Activated naive CD8-positive, alpha-beta T cell (primary cell): ENCODE data around the gene CACNG4.

Experiments
- H3K27ac Mint-ChIP-seq: one replicate; pipeline ENCODE4 v1.8.0; 2021; ENCODE audit warnings: mixed read lengths
- H3K27me3 Mint-ChIP-seq: one replicate; pipeline ENCODE4 v1.8.0; 2021; ENCODE audit warnings: mixed read lengths
- H3K36me3 Mint-ChIP-seq: one replicate; pipeline ENCODE4 v1.8.0; 2021; ENCODE audit warnings: mixed read lengths
- H3K4me1 Mint-ChIP-seq: one replicate; pipeline ENCODE4 v1.8.0; 2021; ENCODE audit warnings: low read depth, mixed read lengths
- H3K4me3 Mint-ChIP-seq: one replicate; pipeline ENCODE4 v1.8.0; 2021; ENCODE audit warnings: mild to moderate bottlenecking, mixed read lengths
- H3K9me3 Mint-ChIP-seq: one replicate; pipeline ENCODE4 v1.8.0; 2021; ENCODE audit warnings: low read depth, mixed read lengths

Gene CACNG4

DNA sequence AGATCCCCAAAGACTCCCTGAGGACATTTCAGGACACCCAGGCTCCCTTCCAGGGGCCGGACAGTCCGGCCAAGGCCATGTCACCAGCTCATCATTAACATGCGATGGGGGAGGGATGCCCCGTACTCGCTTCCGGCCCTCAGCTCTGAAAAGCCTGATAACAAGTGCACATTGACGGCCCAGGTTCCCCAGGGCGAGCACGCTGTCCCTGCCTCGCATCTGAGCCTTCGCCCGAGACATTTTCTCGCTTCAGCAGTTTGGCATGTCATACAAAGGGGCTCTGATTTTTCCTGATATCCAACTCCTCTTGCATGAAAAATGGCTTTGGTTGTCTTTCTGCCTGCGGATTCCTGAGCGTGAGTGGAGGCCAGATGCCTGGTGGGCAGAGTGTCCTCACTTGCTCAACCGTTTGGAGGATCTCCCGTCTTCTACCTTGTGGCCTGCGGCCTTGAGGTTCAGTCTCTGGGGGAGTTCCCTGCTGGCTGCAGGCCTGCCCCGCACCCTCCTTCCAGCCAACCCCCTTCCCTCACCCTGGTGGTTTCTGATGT, 14.1 kb downstream of the CACNG4 start:
- H3K4me1 Mint-ChIP-seq, result no peaks in the 10 kb centered on the region
- H3K4me3 Mint-ChIP-seq, result no peak overlapping the region
- peaks cover 14% of the 10 kb centered on the region for H3K27me3 Mint-ChIP-seq
- no peaks in the 10 kb centered on the region for H3K9me3 Mint-ChIP-seq
- H3K36me3 Mint-ChIP-seq, result no peaks in the 10 kb centered on the region
- no peak overlapping the region for H3K27ac Mint-ChIP-seq

DNA sequence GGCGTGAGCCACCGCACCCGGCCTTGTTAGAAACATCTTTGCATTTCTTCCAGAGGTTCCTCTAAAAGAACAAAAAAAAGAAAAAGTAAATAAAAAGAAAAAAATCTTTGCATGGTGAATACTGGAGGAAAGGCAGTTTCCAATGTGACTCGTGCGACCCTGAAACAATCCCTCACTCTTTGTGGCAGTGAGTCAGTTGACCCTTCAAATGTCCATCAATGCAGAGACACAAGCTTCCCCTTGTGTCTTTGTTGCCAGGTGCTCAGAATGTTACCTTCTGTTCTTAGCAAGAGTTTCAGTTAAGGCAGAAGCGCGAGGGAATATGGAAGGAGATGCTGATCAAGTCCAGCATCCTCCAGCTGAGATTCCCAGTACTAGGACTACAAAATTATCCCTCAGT, 16.4 kb downstream of the CACNG4 start:
- Mint-ChIP-seq H3K9me3 (no peaks in the 10 kb centered on the region), H3K4me3 (no peak overlapping the region), H3K27ac (no peak overlapping the region), H3K4me1 (peaks cover 1% of the 10 kb centered on the region), H3K36me3 (no peaks in the 10 kb centered on the region), H3K27me3 (peaks cover 16% of the 10 kb centered on the region)

DNA sequence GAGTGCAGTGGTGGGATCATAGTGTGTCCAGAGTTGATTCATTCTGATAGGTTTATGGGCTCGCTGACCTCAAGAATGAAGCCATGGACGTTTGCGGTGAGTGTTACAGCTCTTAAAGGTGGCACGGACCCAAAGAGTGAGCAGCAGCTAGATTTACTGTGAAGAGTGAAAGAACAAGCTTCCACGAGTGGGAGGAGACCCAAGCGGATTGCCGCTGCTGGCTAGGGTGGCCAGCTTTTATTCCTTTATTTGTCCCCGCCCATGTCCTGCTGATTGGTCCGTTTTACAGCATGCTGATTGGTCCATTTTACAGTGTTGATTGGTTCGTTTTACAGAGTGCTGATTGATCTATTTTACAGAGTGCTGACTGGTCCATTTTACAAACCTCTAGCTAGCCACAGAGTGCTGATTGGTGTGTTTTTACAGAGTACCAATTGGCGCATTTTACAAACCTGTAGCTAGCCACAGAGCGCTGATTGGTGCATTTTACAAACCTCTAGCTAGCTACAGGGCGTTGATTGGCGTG, 17.5 kb downstream of the CACNG4 start:
- Mint-ChIP-seq H3K27me3 (peaks cover 12% of the 10 kb centered on the region), H3K4me3 (no peak overlapping the region), H3K36me3 (no peaks in the 10 kb centered on the region), H3K9me3 (no peaks in the 10 kb centered on the region), H3K4me1 (peaks cover 1% of the 10 kb centered on the region), H3K27ac (no peak overlapping the region)

DNA sequence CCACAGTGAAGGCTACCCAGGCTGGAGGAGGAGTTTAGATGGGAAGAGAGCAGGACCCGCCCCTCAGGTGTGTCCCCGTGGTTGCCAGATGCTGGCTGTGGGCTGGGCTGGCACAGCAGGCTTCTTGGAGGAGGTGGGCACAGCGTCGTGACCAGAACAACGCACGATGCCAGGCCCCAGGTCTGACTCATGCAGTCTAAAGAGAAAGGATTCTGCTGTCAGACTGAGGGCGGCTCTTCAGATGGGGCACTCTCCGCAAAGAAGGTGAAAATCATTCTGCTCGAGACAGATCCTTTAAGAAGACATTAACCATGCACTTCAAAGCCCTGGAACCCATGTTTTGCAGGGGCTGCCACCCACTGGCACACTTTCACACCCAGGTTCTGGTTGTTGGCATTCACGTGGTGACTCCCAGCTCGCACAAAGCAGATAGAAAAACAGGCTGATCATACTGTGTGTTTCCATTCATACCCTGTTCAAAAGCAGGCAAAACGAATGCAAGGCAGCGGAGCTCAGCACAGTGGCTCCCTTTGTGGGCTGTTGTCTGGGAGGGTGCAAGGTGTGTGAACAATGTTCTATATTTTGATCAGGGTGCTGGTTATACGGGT, 19.0 kb downstream of the CACNG4 start:
- Mint-ChIP-seq H3K4me1 (peaks cover 1% of the 10 kb centered on the region), H3K36me3 (no peaks in the 10 kb centered on the region), H3K27me3 (peaks cover 15% of the 10 kb centered on the region), H3K27ac (no peak overlapping the region), H3K4me3 (no peak overlapping the region), H3K9me3 (no peaks in the 10 kb centered on the region)

DNA sequence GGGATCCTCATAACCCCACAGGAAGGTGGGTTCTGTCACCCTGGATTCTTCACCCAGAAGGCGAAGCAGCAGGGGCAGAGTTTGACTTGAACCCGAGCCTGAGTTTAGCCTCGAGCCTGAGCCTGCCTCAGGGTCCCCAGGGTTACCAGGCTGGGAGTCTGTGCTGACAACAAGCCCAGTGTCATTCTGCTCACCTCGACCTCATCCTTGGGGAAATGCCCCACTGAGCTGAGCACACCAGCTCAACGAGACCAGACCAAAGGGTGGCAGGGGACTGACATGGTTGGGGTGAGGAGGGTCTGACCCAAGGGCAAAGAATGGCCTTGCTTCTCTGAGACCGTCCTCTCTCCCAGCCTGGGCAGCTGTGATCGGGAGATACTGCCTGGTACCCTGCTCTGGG, 20.2 kb downstream of the CACNG4 start:
- Mint-ChIP-seq H3K27ac (no peak overlapping the region), H3K4me3 (no peak overlapping the region), H3K27me3 (peaks cover 16% of the 10 kb centered on the region), H3K9me3 (no peaks in the 10 kb centered on the region), H3K4me1 (peaks cover 1% of the 10 kb centered on the region), H3K36me3 (no peaks in the 10 kb centered on the region)

DNA sequence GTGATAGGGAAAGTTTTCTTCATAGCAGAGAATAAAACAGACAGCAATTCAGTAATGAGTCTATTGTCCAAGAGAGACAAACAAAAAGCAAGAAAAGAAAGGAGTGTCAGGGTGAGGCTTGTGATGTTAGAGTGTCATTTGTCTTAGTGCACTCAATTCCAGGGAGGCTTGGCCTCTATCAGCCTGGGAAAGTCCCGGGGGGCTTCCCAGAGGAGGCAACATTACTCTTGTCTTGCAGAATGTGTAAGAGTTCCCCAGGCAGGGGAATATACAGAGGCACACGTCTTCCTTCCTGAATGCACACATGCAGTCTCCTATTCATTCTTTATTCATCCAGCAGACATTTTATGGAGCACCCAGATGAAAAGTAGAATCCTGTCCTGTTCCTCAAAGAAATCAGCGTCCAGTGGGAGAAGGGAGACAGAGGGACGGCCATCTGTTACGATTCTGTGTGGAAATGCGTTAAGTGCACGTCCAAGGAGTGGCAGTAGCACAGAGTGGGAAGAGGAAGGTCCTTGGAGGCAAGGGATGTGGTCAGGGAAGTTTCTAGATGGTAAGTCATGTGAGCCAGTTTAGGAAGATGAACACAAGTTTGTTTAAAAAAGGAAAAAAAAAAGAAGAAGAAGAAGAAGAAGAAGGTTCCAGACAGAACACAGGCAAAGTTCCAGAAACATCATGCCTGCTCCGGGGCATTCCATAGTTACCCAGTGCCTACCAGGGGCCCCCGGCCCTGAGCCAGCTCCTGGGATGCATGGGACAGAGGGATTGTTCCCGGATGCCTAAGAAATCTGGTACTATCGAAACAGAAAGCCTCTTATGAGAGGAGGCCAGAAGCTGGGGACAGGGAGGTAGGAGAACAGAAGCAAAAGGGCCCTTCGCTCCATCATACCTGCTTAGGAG, 21.1 kb downstream of the CACNG4 start:
- peaks cover 18% of the 10 kb centered on the region for H3K27me3 Mint-ChIP-seq
- no peaks in the 10 kb centered on the region for H3K36me3 Mint-ChIP-seq
- H3K4me3 Mint-ChIP-seq, result no peak overlapping the region
- no peak overlapping the region for H3K27ac Mint-ChIP-seq
- H3K4me1 Mint-ChIP-seq, result peaks cover 1% of the 10 kb centered on the region
- no peaks in the 10 kb centered on the region for H3K9me3 Mint-ChIP-seq

DNA sequence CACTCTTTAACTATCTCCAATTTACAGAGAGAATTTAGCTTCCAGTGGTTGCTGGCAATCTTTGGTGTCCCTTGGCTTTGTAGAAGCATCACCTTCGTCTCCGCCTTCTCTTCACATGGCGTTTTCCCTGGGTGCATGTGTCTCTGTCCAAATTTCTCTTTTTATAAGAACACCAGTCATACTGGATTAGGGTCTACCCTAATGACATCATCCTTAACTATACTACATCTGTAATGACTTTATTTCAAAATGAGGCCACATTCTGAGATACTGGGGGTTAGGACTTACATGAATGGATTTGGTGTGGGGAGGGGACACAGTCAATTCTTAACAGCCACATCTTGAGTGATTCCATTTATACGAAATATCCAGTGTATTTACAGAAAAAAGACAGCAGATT, 22.2 kb downstream of the CACNG4 start:
- no peaks in the 10 kb centered on the region for H3K36me3 Mint-ChIP-seq
- H3K4me1 Mint-ChIP-seq, result peaks cover 1% of the 10 kb centered on the region
- no peak overlapping the region for H3K4me3 Mint-ChIP-seq
- H3K9me3 Mint-ChIP-seq, result no peaks in the 10 kb centered on the region
- no peak overlapping the region for H3K27ac Mint-ChIP-seq
- peaks cover 18% of the 10 kb centered on the region for H3K27me3 Mint-ChIP-seq

DNA sequence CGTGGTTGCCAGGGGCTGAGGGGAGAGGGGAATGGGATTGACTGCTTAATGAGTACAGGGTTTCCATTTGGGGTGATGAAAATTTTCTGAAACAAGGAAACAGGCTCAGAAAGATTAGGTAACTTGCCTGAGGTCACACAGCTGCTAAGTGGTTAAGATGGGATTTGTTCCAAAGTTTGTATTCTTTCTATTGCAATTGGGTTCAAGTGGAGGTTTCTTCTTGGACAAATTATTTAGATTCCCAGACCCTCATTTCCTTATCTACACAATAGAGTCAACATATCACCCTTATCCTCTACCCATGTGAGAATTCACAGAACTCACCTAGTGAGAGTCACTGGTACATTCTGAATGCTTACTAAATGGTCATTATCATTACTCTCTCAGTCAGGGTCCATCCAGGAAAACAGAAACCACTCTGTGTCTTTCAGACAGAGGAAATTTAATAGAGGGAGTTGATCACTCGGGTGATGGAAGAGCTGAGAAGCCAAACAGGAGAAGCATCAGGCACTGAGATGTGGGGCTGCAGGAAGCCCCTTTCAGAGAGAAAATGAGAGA, 22.6 kb downstream of the CACNG4 start:
- no peak overlapping the region for H3K27ac Mint-ChIP-seq
- H3K27me3 Mint-ChIP-seq, result peaks cover 18% of the 10 kb centered on the region
- no peaks in the 10 kb centered on the region for H3K36me3 Mint-ChIP-seq
- H3K4me1 Mint-ChIP-seq, result peaks cover 1% of the 10 kb centered on the region
- H3K4me3 Mint-ChIP-seq, result no peak overlapping the region
- H3K9me3 Mint-ChIP-seq, result no peaks in the 10 kb centered on the region

DNA sequence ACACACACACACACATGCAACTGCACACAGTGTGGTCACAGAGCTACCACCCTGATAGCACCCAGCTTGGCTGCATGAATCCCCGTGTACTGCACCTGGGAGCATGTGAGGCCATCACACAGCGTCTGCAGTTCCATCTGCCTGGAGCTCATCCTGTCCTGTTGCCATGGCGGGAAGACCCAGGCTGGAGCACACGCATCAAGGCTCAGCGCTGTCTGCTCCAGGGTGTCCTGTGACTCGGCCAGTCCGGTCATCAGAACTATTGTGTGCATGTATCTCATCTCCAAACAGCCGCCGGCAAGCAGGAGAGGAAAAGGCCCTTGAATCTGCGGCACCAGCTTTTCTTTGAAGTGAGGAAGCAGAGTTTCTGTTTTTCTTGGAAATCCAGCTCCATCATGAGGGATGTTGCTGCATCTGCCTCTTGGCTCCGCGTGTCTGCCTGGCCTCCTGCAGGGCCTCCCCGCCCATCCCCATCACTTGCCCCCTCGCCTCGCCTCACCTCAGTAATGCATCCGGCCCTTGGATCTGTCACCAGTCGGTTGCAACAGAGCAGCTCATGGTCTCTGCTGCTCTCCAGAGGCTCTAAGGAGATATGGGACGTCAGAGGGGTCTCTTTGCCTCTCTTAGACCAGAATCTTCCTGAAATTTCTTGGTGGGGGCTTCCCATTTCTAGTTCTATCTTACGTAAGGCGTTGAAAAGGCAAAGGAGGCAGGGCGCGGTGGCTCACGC, 23.7 kb downstream of the CACNG4 start:
- H3K27ac Mint-ChIP-seq, result no peak overlapping the region
- peaks cover 1% of the 10 kb centered on the region for H3K4me1 Mint-ChIP-seq
- H3K4me3 Mint-ChIP-seq, result no peak overlapping the region
- no peaks in the 10 kb centered on the region for H3K36me3 Mint-ChIP-seq
- peaks cover 18% of the 10 kb centered on the region for H3K27me3 Mint-ChIP-seq
- H3K9me3 Mint-ChIP-seq, result no peaks in the 10 kb centered on the region

DNA sequence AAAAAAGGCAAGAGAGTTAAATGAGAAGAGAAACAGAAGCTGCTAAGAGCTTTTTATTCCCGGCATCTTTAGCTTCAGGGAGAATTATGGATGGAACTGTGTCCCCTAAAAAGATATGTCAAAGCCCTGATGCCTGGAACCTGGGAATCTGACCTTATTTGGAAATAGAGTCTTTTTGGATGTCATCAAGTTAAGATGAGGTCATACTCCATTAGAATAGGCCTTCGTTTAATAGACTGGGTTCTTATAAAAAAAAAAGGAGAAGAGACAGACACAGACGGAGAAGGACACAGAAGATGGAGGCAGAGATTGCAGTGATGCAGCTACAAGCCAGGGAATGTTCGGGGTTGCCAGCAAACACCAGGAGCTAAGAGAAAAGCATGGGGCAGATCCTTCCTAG, 24.6 kb downstream of the CACNG4 start:
- Mint-ChIP-seq H3K9me3 (no peaks in the 10 kb centered on the region), H3K4me3 (no peak overlapping the region), H3K27ac (no peak overlapping the region), H3K27me3 (peaks cover 18% of the 10 kb centered on the region), H3K4me1 (peaks cover 1% of the 10 kb centered on the region), H3K36me3 (no peaks in the 10 kb centered on the region)

DNA sequence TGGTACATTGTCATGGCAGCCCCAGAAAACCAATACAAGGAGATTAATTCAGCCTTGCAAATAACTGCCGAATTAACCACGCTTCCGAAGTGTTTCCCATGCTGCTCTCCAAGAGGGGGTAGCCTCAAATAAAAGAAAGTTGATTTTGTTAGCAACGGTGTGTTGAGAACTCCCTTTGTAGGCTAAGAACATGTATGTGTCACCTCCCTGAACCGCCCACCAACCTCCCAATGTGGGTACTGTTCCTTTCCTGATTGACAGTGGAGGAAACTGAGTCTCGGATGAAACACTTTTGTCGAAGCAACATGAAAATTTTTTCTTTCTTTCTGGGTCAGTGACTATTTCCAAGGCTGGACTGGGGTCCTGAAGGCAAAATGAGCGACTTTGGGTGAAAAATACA, 25.1 kb downstream of the CACNG4 start:
- H3K9me3 Mint-ChIP-seq, result no peaks in the 10 kb centered on the region
- peaks cover 1% of the 10 kb centered on the region for H3K4me1 Mint-ChIP-seq
- peaks cover 18% of the 10 kb centered on the region for H3K27me3 Mint-ChIP-seq
- H3K4me3 Mint-ChIP-seq, result no peak overlapping the region
- H3K27ac Mint-ChIP-seq, result no peak overlapping the region
- H3K36me3 Mint-ChIP-seq, result no peaks in the 10 kb centered on the region

DNA sequence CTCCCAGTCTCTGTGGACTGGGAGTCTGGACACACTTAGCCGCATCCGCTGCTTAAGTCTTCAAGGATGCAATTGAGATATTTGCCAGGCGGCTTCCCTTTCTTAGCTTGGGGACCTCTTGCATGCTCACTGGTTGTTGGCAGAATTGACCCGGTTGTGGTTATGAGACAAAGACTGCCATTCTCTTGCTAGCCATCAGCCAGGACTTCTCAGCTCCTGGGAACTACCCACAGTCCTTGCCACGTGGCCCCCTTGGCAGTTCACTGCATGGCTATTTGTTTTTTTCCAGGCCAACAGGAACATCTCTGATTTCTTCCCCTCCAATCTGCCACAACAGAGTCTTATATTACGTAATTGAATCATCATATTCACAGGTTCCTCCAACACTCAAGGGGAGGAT, 25.5 kb downstream of the CACNG4 start:
- Mint-ChIP-seq H3K4me3 (no peak overlapping the region), H3K4me1 (peaks cover 1% of the 10 kb centered on the region), H3K27me3 (peaks cover 18% of the 10 kb centered on the region), H3K9me3 (no peaks in the 10 kb centered on the region), H3K27ac (no peak overlapping the region), H3K36me3 (no peaks in the 10 kb centered on the region)

DNA sequence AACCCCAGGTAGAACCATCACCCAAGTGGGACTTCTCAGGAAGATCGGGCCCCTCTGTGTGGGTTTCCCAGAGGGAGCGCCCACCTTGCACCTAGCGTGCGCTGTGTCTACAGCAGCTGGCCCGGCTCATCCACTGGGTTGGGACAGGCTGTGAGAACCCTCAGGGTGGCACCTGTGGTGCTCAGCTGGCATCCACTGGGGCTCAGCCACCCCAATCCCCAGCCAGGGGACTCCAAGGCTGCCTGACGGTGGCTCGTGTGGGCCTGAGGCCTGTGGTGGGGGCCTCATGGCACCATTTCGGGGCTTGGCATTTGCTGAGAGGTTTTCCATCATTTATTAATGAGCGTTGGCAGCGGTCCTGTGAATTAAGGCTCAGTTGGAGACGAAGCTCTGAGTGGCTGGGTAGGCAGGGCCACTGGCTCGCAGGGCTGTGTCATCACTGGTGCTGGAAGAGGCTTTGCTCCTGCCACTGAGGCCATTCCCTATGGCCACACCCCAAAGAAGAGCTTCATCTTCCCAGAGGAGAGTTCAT, 28.5 kb downstream of the CACNG4 start:
- peaks cover 18% of the 10 kb centered on the region for H3K27me3 Mint-ChIP-seq
- no peak overlapping the region for H3K4me3 Mint-ChIP-seq
- no peaks in the 10 kb centered on the region for H3K36me3 Mint-ChIP-seq
- H3K4me1 Mint-ChIP-seq, result no peaks in the 10 kb centered on the region
- H3K9me3 Mint-ChIP-seq, result no peaks in the 10 kb centered on the region
- no peak overlapping the region for H3K27ac Mint-ChIP-seq

DNA sequence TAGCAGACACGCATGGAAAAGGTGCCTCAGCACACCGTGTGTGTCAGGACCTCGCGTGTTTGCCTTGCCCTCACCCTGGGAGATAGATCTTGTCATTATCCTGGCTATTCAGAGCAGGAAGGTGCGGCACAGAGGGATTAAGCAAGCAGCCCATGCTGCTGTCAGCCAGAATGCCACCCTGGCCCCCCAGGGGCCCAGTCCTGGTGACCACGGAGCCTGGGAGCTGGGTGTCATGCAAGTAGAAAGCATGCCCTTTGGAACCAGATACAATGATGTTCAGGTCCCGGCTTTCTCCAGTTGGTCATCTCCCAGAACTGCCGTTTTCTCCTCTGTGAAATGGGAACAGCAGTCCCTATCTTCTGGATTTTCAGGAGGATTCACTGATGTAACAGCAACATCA, 29.9 kb downstream of the CACNG4 start:
- Mint-ChIP-seq H3K36me3 (no peaks in the 10 kb centered on the region), H3K9me3 (no peaks in the 10 kb centered on the region), H3K4me1 (no peaks in the 10 kb centered on the region), H3K27me3 (peaks cover 14% of the 10 kb centered on the region), H3K27ac (no peak overlapping the region), H3K4me3 (no peak overlapping the region)
